Activated CD8-positive, alpha-beta memory T cell treated with anti-CD3 and anti-CD28 coated beads, Interleukin-2, amount 50 U/mL, for 48 hours (primary cell): ENCODE data around the gene HSD3B2.

Source experiments
- DNase-seq: peaks from one replicate; pipeline ENCODE4 v3.0.0-alpha.2; 2020

HSD3B2 gene

DNA sequence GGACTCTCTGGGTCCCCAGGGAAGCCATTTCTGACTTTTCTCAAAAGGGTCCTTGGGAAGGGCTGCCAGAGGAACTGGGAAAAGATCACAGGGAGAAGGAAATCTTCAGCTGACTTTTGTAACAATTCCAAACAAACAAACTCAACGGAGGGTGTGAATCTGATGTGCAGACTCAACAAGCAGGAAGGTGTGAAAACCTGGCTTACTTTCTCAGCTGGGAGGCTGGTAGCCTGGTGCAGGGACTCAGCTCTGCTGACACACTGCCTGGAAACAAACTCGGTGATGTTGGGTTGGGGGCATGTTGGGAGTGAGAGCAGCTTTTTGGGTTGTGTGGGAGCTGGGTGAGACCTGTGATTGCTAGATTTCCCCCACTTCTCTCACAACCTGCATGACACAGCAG, 10.2 kb upstream of the HSD3B2 start:
- no peak for DNase-seq

GRCh38 chr1:119409731-119410130, 5.2 kb upstream of the HSD3B2 start:
- DNase-seq, result no peak

DNA sequence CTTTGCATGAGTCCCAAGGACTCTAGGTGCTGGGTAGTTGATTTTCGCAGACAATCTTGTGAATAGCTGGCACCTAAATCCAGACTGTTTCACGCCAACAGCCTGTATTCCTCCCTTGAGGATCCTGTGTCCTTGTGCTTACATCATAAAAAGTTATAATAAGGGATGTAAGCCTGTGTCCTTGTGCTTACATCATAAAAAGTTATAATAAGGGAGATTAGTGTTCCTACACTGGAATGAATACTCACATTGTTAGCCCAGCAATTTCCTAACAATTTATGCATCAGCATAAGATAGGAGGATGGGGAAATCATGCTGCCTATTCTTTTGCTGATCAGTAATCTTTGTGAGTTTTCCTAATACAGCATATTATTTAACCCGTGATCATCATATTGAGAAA, 4.0 kb upstream of the HSD3B2 start:
- no peak for DNase-seq

GRCh38 chr1:119416006-119416640, 1.2 kb downstream of the HSD3B2 start:
- no peak for DNase-seq

GRCh38 chr1:119419109-119419508, 4.2 kb downstream of the HSD3B2 start:
- no peak for DNase-seq

- no peak for DNase-seq
Measured at GRCh38 chr1:119420638-119421037, 5.7 kb downstream of the HSD3B2 start.

- DNase-seq, result no peak
Measured at GRCh38 chr1:119422631-119423030, 7.7 kb downstream of the HSD3B2 start.

GRCh38 chr1:119428991-119429390, 14.0 kb downstream of the HSD3B2 start:
- DNase-seq, result no peak

DNA sequence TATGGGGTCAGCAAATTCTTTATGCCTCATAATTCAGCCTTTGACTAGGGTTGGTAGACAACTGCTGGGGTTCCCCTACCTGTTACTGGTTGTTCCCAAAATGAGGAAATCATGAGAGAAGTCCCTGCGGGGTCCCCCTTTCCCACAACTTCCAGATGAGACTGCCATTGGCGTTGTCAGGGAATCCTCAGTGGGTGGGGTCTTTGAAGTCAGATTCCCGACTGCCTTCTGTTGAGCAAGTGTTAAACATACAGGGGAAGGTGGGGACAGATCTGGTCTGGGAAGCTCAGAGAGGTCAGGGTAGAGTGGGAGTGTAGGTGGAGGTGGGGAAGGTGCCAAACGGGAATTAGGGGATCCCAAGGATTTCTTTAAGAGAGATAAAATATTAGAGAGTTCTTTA, 14.7 kb downstream of the HSD3B2 start:
- no peak for DNase-seq

- no peak for DNase-seq
Measured at GRCh38 chr1:119430486-119430885, 15.5 kb downstream of the HSD3B2 start.

GRCh38 chr1:119431836-119432235, 16.9 kb downstream of the HSD3B2 start:
- no peak for DNase-seq

GRCh38 chr1:119435052-119435451, 20.1 kb downstream of the HSD3B2 start:
- no peak for DNase-seq

DNA sequence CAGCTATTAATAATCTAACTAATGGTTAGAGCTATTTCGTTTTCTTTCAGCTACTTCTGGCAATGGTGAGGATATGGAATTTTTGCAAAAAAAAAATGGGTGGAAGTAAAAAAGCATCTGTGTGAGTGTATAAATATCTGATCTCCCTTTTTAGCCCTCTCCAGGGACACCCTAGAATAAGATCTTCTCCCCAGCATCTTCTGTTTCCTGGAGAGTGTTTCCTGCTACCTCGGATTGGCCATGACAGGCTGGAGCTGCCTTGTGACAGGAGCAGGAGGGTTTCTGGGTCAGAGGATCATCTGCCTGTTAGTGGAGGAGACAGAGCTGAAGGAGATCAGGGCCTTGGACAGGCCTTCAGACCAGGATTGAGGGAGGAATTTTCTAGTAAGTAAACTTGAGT, 23.8 kb downstream of the HSD3B2 start:
- no peak for DNase-seq

- no peak for DNase-seq
Measured at GRCh38 chr1:119440721-119441307, 25.9 kb downstream of the HSD3B2 start.

GRCh38 chr1:119442756-119443155, 27.8 kb downstream of the HSD3B2 start:
- no peak for DNase-seq

GRCh38 chr1:119446321-119446720, 31.4 kb downstream of the HSD3B2 start:
- no peak for DNase-seq

GRCh38 chr1:119447344-119448126, 32.6 kb downstream of the HSD3B2 start:
- no peak for DNase-seq

GRCh38 chr1:119448127-119448511, 33.2 kb downstream of the HSD3B2 start:
- no peak for DNase-seq

- no peak for DNase-seq
Measured at GRCh38 chr1:119449971-119450370, 35.0 kb downstream of the HSD3B2 start.

GRCh38 chr1:119451158-119451557, 36.2 kb downstream of the HSD3B2 start:
- DNase-seq, result no peak

DNA sequence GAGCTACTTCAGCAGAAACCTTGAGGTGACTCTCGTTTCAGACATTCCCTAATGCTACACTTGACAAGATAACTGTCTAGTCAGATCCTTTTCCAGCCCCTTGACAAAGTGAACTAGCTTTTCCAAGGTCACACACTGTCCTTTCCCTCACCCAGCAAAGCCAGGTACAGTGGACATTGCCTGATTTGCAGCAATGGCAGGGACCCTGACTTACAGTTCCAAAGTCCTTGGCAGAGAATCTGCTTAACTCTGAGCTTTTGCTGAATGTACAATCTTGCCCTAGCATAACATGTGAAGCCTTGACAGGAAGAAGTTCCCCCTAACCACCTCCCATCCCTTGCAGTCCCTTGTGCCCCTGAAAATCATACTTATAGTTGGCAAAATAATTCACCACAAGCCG, 37.1 kb downstream of the HSD3B2 start:
- no peak for DNase-seq

DNA sequence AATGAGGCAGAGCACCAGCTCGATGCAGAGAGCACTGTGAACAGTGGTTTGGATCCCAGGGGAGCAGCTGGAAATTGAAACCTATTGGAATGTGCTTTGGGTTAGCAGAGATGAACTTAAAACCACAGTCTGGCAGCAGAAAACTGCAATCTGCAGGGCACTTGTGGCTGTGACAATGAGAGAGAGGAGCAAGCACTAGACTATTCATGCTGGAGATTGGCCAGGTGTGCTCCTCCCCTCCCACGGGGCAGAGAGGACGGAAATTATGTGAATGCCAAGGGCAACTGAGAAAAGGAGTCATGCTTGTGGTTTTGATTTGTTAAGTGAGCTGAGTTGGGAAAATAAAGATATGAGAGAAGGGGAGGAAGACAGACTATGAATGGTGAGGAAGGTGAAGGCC, 38.1 kb downstream of the HSD3B2 start:
- DNase-seq, result no peak

- no peak for DNase-seq
Measured at GRCh38 chr1:119462964-119463363, 48.0 kb downstream of the HSD3B2 start.

- no peak for DNase-seq
Measured at GRCh38 chr1:119463569-119463968, 48.6 kb downstream of the HSD3B2 start.
